NCI-H2107 treated with DMSO at 0.1 percent for 48 hours (cell line): ENCODE data around the gene LCA5L.

Source experiments
- DNase-seq: peaks from one replicate; lab custom pipeline; 2025; ENCODE audit not compliant: unreplicated experiment; lab: John Stamatoyannopoulos, UW

The LCA5L gene

GRCh38 chr21:39445321-39446269 lies at the start of gene LCA5L:
Gene LCA5L, minus strand, starts transcription at chr21:39445778. Its CDS starts 17,285 bp downstream, at chr21:39428493.
- peak; percentile 70 for DNase-seq

- DNase-seq: peak; percentile 61
Observed at GRCh38 chr21:39489380-39489924, 43.9 kb upstream of the LCA5L start.

- no peak for DNase-seq
Observed at GRCh38 chr21:39484711-39485276, 39.2 kb upstream of the LCA5L start.

GRCh38 chr21:39483917-39484316 lies 38.3 kb upstream of the LCA5L start:
- DNase-seq: no peak

- no peak for DNase-seq
Observed at GRCh38 chr21:39481886-39482285, 36.3 kb upstream of the LCA5L start.

GRCh38 chr21:39480271-39480670 lies 34.7 kb upstream of the LCA5L start:
- no peak for DNase-seq

GRCh38 chr21:39479814-39480182 lies 34.2 kb upstream of the LCA5L start:
- DNase-seq: no peak

- DNase-seq: no peak
Observed at GRCh38 chr21:39479164-39479813, 33.7 kb upstream of the LCA5L start.

GRCh38 chr21:39474611-39475010 lies 29.0 kb upstream of the LCA5L start:
- DNase-seq: no peak

GRCh38 chr21:39472786-39473185 lies 27.2 kb upstream of the LCA5L start:
- no peak for DNase-seq

- DNase-seq: no peak
Observed at GRCh38 chr21:39471598-39471997, 26.0 kb upstream of the LCA5L start.

- DNase-seq: no peak
Observed at GRCh38 chr21:39468559-39468958, 23.0 kb upstream of the LCA5L start.

GRCh38 chr21:39467746-39468145 lies 22.2 kb upstream of the LCA5L start:
- no peak for DNase-seq

- no peak for DNase-seq
Observed at GRCh38 chr21:39466584-39466983, 21.0 kb upstream of the LCA5L start.

- no peak for DNase-seq
Observed at GRCh38 chr21:39463308-39463707, 17.7 kb upstream of the LCA5L start.

GRCh38 chr21:39461419-39461818 lies 15.8 kb upstream of the LCA5L start:
- DNase-seq: no peak

GRCh38 chr21:39456665-39457064 lies 11.1 kb upstream of the LCA5L start:
- no peak for DNase-seq

GRCh38 chr21:39454949-39455668 lies 9.5 kb upstream of the LCA5L start:
- no peak for DNase-seq

- DNase-seq: no peak
Observed at GRCh38 chr21:39453571-39454179, 8.1 kb upstream of the LCA5L start.

- DNase-seq: peak; percentile 72
Observed at GRCh38 chr21:39452970-39453342, 7.4 kb upstream of the LCA5L start.
